OCI-LY1 (cell line): ENCODE measurements around the gene AHI1.
"Not testable (repeated sequence)": the region's sequence is repeated elsewhere in the genome, so short reads cannot be mapped to it uniquely, and the experiment has no call there.

Experiments
- CTCF ChIP-seq: fragments of 200-600 bp; sonication (generic), shearing (Covaris generic); IDR thresholded peaks from 2 replicates; pipeline ENCODE4 v1.5.1; 2017; ENCODE audit warnings: mild to moderate bottlenecking, antibody characterized with exemption, low read length, moderate library complexity, mixed read lengths
- EZH2 ChIP-seq: fragments of 200-600 bp; sonication (generic), shearing (Covaris generic); IDR thresholded peaks from 2 replicates; pipeline ENCODE4 v1.8.0; 2017; ENCODE audit warnings: borderline replicate concordance, mixed run types, mild to moderate bottlenecking, antibody characterized with exemption, low read length, moderate library complexity, mixed read lengths

- TF ChIP-seq CTCF, EZH2: not testable (repeated sequence)
Measured at GRCh38 chr6:135246412-135247012, 251.0 kb downstream of the AHI1 start.
